Stimulated activated CD8-positive, alpha-beta memory T cell treated with anti-CD3 and anti-CD28 coated beads, Interleukin-2, amount 100 ng/mL, for 1 hour (primary cell): ENCODE results near the gene TIAM2.

Source experiments
- DNase-seq, 2 donors: peaks; one replicate each; pipeline ENCODE4 v3.0.0-alpha.2; 2020; ENCODE audit warnings: low read depth in 2 of 2

Gene TIAM2

GRCh38 chr6:155290491-155290890 is 295.4 kb downstream of the TIAM2 start:
- no peak for DNase-seq

- DNase-seq, result no peak
These were observed 296.2 kb downstream of the TIAM2 start for GRCh38 chr6:155291291-155291690.

GRCh38 chr6:155292711-155293110 is 297.6 kb downstream of the TIAM2 start:
- DNase-seq, result no peak

GRCh38 chr6:155297669-155298068 is 302.6 kb downstream of the TIAM2 start:
- DNase-seq, result no peak

GRCh38 chr6:155301867-155302266 is 306.8 kb downstream of the TIAM2 start:
- no peak for DNase-seq

GRCh38 chr6:155303361-155303870 is 308.3 kb downstream of the TIAM2 start:
- no peak for DNase-seq

GRCh38 chr6:155306958-155307357 is 311.8 kb downstream of the TIAM2 start:
- DNase-seq, result no peak
